ENCODE results near the gene ZNF70.
A peak's percentile ranks its signal among the peaks of the same experiment; 100 is the strongest.
"Not testable (repeated sequence)": the region's sequence is repeated elsewhere in the genome, so short reads cannot be mapped to it uniquely, and the experiment has no call there.

ZNF70 gene

GRCh38 chr22:23756891-23757290 is 6.0 kb upstream of the ZNF70 start:
- peak; percentile 73 for DNase-seq (ENCODE audit: low spot score)

- no peak for DNase-seq (ENCODE audit: low spot score)
Observed at GRCh38 chr22:23755711-23756110, 4.8 kb upstream of the ZNF70 start.

GRCh38 chr22:23754980-23755636 is 4.2 kb upstream of the ZNF70 start:
- DNase-seq (ENCODE audit: low spot score) = no peak

- DNase-seq (ENCODE audit: low spot score) = no peak
Observed at GRCh38 chr22:23754220-23754919, 3.5 kb upstream of the ZNF70 start, which contains the start of gene VPREB3. TSS of gene VPREB3 (minus strand) at chr22:23754425. CDS start at chr22:23754363, 62 bp downstream.

GRCh38 chr22:23753385-23753784 is 2.5 kb upstream of the ZNF70 start:
- no peak for DNase-seq (ENCODE audit: low spot score)

- no peak for DNase-seq (ENCODE audit: low spot score)
Observed at GRCh38 chr22:23752750-23753149, 1.8 kb upstream of the ZNF70 start.

GRCh38 chr22:23752090-23752691 is 1.3 kb upstream of the ZNF70 start:
- DNase-seq (ENCODE audit: low spot score) = no peak

GRCh38 chr22:23751441-23751996 is 607 bp upstream of the ZNF70 start:
- DNase-seq (ENCODE audit: low spot score) = no peak

- DNase-seq (ENCODE audit: low spot score) = no peak
Observed at GRCh38 chr22:23750367-23750713, 572 bp downstream of the ZNF70 start.

- no peak for DNase-seq (ENCODE audit: low spot score)
Observed at GRCh38 chr22:23749841-23750301, 1.0 kb downstream of the ZNF70 start.

- peak; percentile 8 for DNase-seq (ENCODE audit: low spot score)
Observed at GRCh38 chr22:23745791-23746190, 5.1 kb downstream of the ZNF70 start.

- DNase-seq (ENCODE audit: low spot score) = peak; percentile 14
Observed at GRCh38 chr22:23744485-23744884, 6.4 kb downstream of the ZNF70 start.

GRCh38 chr22:23744001-23744400 is 6.9 kb downstream of the ZNF70 start:
- no peak for DNase-seq (ENCODE audit: low spot score)

GRCh38 chr22:23743303-23743705 is 7.6 kb downstream of the ZNF70 start:
- DNase-seq (ENCODE audit: low spot score) = peak; percentile 3

GRCh38 chr22:23742505-23743264 is 8.2 kb downstream of the ZNF70 start:
- DNase-seq (ENCODE audit: low spot score) = peak; percentile 6

- no peak for DNase-seq (ENCODE audit: low spot score)
Observed at GRCh38 chr22:23737696-23738095, 13.2 kb downstream of the ZNF70 start.

- not testable (repeated sequence) for DNase-seq (ENCODE audit: low spot score)
Observed at GRCh38 chr22:23728108-23728507, 22.8 kb downstream of the ZNF70 start.

- no peak for DNase-seq (ENCODE audit: low spot score)
Observed at GRCh38 chr22:23722724-23723123, 28.2 kb downstream of the ZNF70 start.

GRCh38 chr22:23722160-23722559 is 28.8 kb downstream of the ZNF70 start:
- no peak for DNase-seq (ENCODE audit: low spot score)

- no peak for DNase-seq (ENCODE audit: low spot score)
Observed at GRCh38 chr22:23720855-23721254, 30.1 kb downstream of the ZNF70 start.

- DNase-seq (ENCODE audit: low spot score) = no peak
Observed at GRCh38 chr22:23718371-23719165, 32.3 kb downstream of the ZNF70 start.

Data from D341Med (cell line).